Measurements from ENCODE around the gene MLX. TPM values are rescaled to one million over a fixed set of nuclear protein-coding genes. Genes with fewer than 3 reads are reported as not detected.

The MLX gene
- total and polyA plus RNA-seq, 10 of the 15 experiments (the other 5 are each of a cell fraction or from before 2014, with no cell fraction given), result 34.4 to 65.0 (median 44.4) TPM

DNA sequence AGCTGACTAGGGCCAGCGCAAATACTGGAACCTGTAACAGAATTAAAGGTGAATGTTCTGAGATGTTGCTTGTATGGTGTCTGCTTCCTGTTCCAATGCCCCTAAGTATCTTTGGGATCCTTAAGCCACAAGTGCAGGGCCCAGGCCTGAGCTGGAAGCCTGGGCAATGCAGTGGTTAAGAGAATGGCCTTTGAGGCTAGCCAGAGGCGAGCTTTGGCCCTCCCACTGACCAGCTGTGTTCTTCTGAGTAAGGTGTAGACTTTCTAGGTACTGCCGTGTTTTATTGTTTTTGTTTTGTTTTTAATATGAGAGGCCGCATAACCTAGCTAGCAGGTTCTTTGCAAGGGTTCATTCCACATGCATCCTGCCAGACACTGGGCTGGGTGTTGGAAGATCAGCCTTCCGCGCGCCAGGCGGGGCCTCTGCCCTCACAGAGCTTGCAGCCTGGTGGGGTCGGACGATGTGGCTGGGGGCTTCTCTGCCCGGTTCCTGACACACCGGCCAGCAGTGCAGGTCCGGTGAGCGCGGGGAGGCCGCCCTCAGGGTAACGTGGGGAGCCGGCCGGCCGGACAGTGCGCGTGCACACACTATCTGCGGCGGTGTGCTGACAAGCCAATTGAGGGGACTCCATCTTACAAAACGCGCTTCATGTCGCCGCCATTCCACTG lies 551 bp upstream of the MLX start:
- BruUV-seq (replicated peaks), result no TSS peak
- Histone ChIP-seq H3K9me3 (replicated peaks; ENCODE audit: control insufficient read depth, insufficient read depth, low read length) (no peaks in the 10 kb centered on the region), H3K4me1 (ENCODE audit: control insufficient read depth, insufficient read depth, low read length) (peaks cover 22% of the 10 kb centered on the region), H3K36me3 (ENCODE audit: control insufficient read depth in 2 of 2, insufficient read depth in 2 of 2, low read length in 1 of 2) (peaks cover 23 to 29% of the 10 kb centered on the region in 2 experiments; a peak in 3 of 4 replicates), H3K4me3 (peak overlapping the region; percentile 96; the same call in 1 of the 2 replicates), H3K27ac (ENCODE audit: control insufficient read depth, insufficient read depth) (peak overlapping the region; percentile 68), H3K9ac (ENCODE audit: control insufficient read depth, insufficient read depth, low read length) (no peak overlapping the region; the same call in 1 of the 2 replicates), H2AFZ (ENCODE audit: control insufficient read depth, low read depth, low read length) (peak overlapping the region; percentile 70), H3K79me2 (ENCODE audit: control insufficient read depth, insufficient read depth, low read length) (peaks cover 48% of the 10 kb centered on the region), H4K20me1 (ENCODE audit: control insufficient read depth, insufficient read depth) (no peaks in the 10 kb centered on the region), H3K27me3 (replicated peaks in 1 of 2; ENCODE audit: control insufficient read depth in 2 of 2, insufficient read depth in 2 of 2, low read length in 1 of 2) (no peaks in the 10 kb centered on the region), H3K4me2 (ENCODE audit: control insufficient read depth, insufficient read depth) (peak overlapping the region; percentile 81)
- TF ChIP-seq ZBTB33 (IDR thresholded peaks at IDR 0.05), result peak; percentile 93
- peak; percentile 97 for TF ChIP-seq MLLT1 (IDR thresholded peaks at IDR 0.05)
- TF ChIP-seq, protein P1, sequence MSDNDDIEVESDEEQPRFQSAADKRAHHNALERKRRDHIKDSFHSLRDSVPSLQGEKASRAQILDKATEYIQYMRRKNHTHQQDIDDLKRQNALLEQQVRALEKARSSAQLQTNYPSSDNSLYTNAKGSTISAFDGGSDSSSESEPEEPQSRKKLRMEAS (IDR thresholded peaks at IDR 0.05; ENCODE audit: low read depth, low read length), result no peak
- in situ Hi-C loops (cut with MboI), result no loop called here
- 59% methylated on average over 28 of the region's 28 CpGs for WGBS (ENCODE audit: insufficient coverage, insufficient replicate concordance, low lambda C conversion rate, missing lambda C conversion rate)
- ChIA-PET POLR2A (interaction anchor here (0.6 to 2.6 kb wide), 4 partner anchors 9 to 194 kb away, joined by 3 to 14 read pairs (median 4); partner anchors contain the start of gene PSMC3IP), CTCF (interaction anchor here (1.4 to 2.4 kb wide), 5 partner anchors 11 to 115 kb away, joined by 4 to 23 read pairs (median 6); partner anchors contain the start of gene PSMC3IP), SMC1A (ENCODE audit: uncharacterized antibody, unreplicated experiment) (interaction anchor here (1.6 kb wide), 1 partner anchor 31 kb away, joined by 4 read pairs; the partner anchor contains the start of gene NAGLU), RAD21 (ENCODE audit: unreplicated experiment) (interaction anchor here (1.4 to 1.9 kb wide), 2 partner anchors 12 to 39 kb away, joined by 4 to 14 read pairs; partner anchors contain the start of gene PSMC3IP)
- intact Hi-C loops (cut with micrococcal nuclease; ENCODE audit: unreplicated experiment), result no loop called here
- no peak for FAIRE-seq
- no peak for DNase-seq (ENCODE audit: low read depth, low spot score)
- ATAC-seq, result no peak
